IMR-90 (cell line): ENCODE results near the gene ME3.
A peak's percentile ranks its signal among the peaks of the same experiment; 100 is the strongest.

Experiments
- BHLHE40 ChIP-seq: fragments of 150-350 bp; IDR thresholded peaks from 2 replicates; pipeline ENCODE4 v1.6.1; 2016; ENCODE audit warnings: mild to moderate bottlenecking, low read depth, low read length
- CEBPB ChIP-seq: IDR thresholded peaks from 2 replicates; pipeline ENCODE4 v1.6.1; 2012; ENCODE audit warnings: low read depth, low read length, improper control_type of control experiment
- CTCF ChIP-seq: conservative IDR thresholded peaks from 2 replicates; pipeline ENCODE4 v1.5.1; 2012; ENCODE audit warnings: mild to moderate bottlenecking, low read depth, low read length, improper control_type of control experiment
- FOS ChIP-seq: fragments of 150-350 bp; IDR thresholded peaks from 2 replicates; pipeline ENCODE4 v1.6.1; 2016; ENCODE audit warnings: low read depth, low read length
- MXI1 ChIP-seq: IDR thresholded peaks from 2 replicates; pipeline ENCODE4 v1.6.1; 2012; ENCODE audit warnings: low read depth, mild to moderate bottlenecking, low read length, moderate library complexity, borderline replicate concordance
- POLR2A ChIP-seq: IDR thresholded peaks from 2 replicates; pipeline ENCODE4 v1.6.1; 2012; ENCODE audit warnings: mild to moderate bottlenecking, low read depth, low read length
- RAD21 ChIP-seq: IDR thresholded peaks from 2 replicates; pipeline ENCODE4 v1.6.1; 2012; ENCODE audit warnings: low read length, improper control_type of control experiment
- TF ChIP-seq, protein P1 (sequence below): fragments of 150-350 bp; IDR thresholded peaks from 2 replicates; pipeline ENCODE4 v1.6.1; 2016; ENCODE audit warnings: low read depth, mild to moderate bottlenecking, low read length, moderate library complexity, borderline replicate concordance

- TF ChIP-seq CTCF (peak; percentile 24; the same call in 1 of the 2 replicates), BHLHE40 (no peak), POLR2A (no peak), CEBPB (no peak), RAD21 (no peak; the same call in 1 of the 2 replicates), FOS (no peak), MXI1 (no peak)
- TF ChIP-seq, protein P1, sequence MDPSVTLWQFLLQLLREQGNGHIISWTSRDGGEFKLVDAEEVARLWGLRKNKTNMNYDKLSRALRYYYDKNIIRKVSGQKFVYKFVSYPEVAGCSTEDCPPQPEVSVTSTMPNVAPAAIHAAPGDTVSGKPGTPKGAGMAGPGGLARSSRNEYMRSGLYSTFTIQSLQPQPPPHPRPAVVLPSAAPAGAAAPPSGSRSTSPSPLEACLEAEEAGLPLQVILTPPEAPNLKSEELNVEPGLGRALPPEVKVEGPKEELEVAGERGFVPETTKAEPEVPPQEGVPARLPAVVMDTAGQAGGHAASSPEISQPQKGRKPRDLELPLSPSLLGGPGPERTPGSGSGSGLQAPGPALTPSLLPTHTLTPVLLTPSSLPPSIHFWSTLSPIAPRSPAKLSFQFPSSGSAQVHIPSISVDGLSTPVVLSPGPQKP, result no peak
Observed at GRCh38 chr11:86571273-86571948, 101.0 kb downstream of the ME3 start.
